HG02678 (cell line): ENCODE results near the gene UQCC5.
A peak's percentile ranks its signal among the peaks of the same experiment; 100 is the strongest.

Experiments
- ATAC-seq: cut with Tn5 transposase; IDR thresholded peaks from one replicate; pipeline ENCODE4 v1.9.1; 2021; ENCODE audit warnings: mild to moderate bottlenecking, moderate library complexity; ENCODE audit not compliant: unreplicated experiment

Gene UQCC5

DNA sequence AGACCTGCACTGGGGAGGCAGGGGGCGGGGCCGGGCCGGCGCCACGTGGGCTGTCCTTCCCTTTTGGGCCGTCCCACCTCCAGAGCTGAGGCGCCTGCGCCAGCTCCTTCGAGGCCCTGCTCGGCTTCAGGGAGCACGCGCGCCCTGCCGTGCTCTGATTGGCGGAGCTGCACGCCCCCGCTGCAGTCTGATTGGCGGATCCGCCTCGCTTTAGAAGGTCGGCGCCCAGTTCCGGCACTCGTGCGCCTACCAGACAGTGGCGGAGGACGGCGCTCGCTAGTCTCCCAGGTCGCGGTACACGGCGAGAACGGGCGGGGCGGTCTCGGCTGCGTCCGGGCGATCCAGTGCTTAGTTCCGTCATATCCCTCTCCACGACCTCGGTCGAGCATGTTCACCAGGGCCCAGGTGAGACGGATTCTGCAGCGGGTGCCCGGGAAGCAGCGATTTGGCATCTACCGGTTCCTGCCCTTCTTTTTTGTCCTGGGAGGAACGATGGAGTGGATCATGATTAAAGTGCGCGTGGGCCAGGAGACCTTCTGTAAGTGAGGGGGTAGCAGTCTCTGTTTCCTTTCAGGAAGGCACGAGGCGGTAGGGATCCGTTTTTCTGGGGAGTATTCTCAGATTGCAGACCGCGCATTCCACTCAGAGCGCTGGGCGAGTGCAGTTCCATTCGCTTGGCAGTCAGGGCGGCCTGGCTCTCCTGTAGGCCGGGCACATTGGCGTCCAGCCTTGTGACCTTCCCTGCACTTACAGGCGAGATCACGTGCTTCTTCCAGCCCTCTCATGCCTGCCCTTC, at the start of gene UQCC5:
Gene UQCC5 (plus strand): TSS at position 237 of the 796 bp plus-strand sequence. CDS start 151 bp downstream, at position 388.
- peak; percentile 86 for ATAC-seq

DNA sequence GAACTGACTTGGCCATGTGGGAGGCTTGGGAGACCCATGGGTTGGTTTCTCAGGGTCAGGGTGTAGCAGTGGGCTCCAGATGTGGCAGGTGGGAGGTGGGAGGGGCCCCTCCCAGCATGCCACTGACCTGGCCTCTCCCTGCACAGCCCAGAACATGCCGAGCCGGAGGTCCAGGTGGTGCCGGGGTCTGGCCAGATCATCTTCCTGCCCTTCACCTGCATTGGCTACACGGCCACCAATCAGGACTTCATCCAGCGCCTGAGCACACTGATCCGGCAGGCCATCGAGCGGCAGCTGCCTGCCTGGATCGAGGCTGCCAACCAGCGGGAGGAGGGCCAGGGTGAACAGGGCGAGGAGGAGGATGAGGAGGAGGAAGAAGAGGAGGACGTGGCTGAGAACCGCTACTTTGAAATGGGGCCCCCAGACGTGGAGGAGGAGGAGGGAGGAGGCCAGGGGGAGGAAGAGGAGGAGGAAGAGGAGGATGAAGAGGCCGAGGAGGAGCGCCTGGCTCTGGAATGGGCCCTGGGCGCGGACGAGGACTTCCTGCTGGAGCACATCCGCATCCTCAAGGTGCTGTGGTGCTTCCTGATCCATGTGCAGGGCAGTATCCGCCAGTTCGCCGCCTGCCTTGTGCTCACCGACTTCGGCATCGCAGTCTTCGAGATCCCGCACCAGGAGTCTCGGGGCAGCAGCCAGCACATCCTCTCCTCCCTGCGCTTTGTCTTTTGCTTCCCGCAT, 49.2 kb upstream of the UQCC5 start:
- no peak for ATAC-seq

DNA sequence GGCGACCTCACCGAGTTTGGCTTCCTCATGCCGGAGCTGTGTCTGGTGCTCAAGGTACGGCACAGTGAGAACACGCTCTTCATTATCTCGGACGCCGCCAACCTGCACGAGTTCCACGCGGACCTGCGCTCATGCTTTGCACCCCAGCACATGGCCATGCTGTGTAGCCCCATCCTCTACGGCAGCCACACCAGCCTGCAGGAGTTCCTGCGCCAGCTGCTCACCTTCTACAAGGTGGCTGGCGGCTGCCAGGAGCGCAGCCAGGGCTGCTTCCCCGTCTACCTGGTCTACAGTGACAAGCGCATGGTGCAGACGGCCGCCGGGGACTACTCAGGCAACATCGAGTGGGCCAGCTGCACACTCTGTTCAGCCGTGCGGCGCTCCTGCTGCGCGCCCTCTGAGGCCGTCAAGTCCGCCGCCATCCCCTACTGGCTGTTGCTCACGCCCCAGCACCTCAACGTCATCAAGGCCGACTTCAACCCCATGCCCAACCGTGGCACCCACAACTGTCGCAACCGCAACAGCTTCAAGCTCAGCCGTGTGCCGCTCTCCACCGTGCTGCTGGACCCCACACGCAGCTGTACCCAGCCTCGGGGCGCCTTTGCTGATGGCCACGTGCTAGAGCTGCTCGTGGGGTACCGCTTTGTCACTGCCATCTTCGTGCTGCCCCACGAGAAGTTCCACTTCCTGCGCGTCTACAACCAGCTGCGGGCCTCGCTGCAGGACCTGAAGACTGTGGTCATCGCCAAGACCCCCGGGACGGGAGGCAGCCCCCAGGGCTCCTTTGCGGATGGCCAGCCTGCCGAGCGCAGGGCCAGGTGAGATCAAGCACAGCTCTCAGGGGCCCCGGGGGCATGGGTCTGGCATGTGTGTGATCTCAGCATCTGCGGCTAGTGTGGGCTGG, 48.4 kb upstream of the UQCC5 start:
- no peak for ATAC-seq

DNA sequence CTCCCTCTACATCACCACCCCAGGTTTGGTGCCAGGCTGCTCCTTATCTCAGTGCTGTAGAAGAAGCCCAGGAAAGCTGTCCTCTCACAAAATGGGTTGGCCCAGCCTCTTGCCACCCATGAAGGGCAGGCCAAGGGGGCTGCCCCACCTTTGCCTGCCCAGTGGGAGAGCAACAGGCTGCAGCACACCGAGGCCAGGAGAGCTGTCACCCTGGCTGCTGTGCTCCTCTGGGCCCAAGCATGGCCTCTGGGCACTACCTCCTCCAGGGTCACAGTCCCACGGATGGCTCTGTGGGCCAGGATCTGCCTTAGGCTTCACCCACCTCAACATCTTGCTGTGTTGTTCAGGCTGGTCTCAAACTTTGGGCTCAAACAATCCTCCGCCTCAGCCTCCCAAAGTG, 47.7 kb upstream of the UQCC5 start:
- no peak for ATAC-seq

GRCh38 chr3:52489453-52489852, 47.0 kb upstream of the UQCC5 start:
- ATAC-seq: no peak

- no peak for ATAC-seq
These were observed 46.1 kb upstream of the UQCC5 start for GRCh38 chr3:52490035-52490938.

- ATAC-seq: no peak
These were observed 45.4 kb upstream of the UQCC5 start for GRCh38 chr3:52490939-52491526.

DNA sequence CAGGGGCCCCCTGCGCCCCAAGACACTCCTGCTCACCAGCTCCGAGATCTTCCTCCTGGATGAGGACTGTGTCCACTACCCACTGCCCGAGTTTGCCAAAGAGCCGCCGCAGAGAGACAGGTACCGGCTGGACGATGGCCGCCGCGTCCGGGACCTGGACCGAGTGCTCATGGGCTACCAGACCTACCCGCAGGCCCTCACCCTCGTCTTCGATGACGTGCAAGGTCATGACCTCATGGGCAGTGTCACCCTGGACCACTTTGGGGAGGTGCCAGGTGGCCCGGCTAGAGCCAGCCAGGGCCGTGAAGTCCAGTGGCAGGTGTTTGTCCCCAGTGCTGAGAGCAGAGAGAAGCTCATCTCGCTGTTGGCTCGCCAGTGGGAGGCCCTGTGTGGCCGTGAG, 44.3 kb upstream of the UQCC5 start:
- no peak for ATAC-seq

- no peak for ATAC-seq
These were observed 43.0 kb upstream of the UQCC5 start for GRCh38 chr3:52493232-52494017.

DNA sequence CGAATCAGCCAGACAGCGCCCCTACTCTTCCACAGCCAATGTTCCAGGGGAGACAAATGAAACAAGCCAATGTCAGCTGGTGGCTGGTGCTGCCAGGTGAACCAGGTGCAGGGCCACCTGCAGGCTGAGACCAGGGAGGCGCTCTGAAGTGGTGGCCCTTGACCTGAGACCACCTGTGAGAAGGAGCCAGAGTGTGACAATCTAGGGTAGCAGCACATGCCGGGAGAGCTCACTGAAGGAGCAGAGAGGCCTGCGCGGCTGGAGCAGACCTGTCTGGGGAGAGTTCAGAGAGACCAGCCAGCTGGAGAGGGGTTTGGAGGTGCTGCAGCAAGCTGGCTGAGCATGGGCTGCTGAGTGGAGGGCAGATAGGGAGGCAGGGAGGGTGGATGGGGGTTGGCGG, 42.0 kb upstream of the UQCC5 start:
- ATAC-seq: no peak

GRCh38 chr3:52494886-52495495, 41.4 kb upstream of the UQCC5 start, which contains the start of gene STAB1:
Gene STAB1, plus strand, starts transcription at chr3:52495338. Its CDS starts 76 bp downstream, at chr3:52495414.
- ATAC-seq: no peak

- no peak for ATAC-seq
These were observed 40.4 kb upstream of the UQCC5 start for GRCh38 chr3:52495777-52496602.

GRCh38 chr3:52498137-52499054, 38.0 kb upstream of the UQCC5 start:
- no peak for ATAC-seq

DNA sequence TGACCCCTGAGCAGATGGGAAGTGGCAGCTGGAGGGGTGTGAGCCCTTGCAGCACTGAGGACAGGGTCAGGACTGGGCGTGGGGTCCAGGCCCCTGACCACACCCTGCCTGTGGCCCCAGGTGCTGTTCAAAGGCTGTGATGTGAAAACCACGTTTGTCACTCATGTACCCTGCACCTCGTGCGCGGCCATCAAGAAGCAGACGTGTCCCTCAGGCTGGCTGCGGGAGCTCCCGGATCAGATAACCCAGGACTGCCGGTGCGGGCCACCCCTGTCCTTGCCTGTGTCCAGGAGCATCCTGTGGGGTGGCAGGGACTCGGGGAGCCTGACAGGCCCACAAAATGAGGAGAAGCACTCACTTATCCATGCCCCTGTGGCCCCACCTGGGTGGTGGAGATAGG, 35.4 kb upstream of the UQCC5 start:
- no peak for ATAC-seq

DNA sequence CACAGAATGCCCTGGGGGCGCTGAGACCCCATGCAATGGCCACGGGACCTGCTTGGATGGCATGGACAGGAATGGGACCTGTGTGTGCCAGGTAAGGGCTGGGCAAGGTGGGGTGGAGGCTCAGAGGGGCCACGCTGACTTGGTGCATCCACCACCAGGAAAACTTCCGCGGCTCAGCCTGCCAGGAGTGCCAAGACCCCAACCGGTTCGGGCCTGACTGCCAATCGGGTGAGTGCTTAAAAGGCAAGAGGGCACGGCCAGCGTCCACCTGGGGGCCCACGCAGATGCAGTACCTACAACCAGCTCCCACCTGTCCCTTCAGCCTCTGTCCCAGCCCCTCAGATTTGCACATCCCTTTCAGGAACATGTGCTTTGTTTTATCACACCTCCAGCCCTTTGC, 34.4 kb upstream of the UQCC5 start:
- ATAC-seq: no peak

DNA sequence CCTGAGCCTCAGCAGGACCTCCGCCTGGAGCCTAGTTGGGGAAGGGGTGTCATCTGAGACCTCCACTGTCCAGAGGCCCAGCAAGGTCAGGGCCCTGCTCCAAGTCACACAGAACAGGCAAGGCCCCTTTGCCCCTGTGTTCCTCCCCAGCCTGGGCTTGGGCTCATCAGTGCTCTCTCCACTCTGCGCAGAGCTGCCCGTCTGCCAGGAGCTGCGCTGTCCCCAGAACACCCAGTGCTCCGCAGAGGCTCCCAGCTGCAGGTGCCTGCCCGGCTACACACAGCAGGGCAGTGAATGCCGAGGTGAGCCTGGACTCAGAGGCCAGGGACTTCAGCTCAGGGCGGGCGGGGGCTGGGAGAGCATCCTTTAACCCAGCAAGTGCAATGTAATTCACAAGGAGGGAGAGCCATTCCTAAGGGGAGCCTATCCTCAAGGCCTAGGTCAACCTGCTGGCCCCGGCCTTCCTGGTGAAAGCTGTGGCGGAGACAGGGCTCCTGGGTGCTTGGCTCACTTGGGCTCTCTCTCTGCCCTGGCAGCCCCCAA, 33.5 kb upstream of the UQCC5 start:
- ATAC-seq: no peak
